Skeletal muscle satellite cell (primary cell): ENCODE measurements around the gene GZF1.
"Not testable (repeated sequence)": the region's sequence is repeated elsewhere in the genome, so short reads cannot be mapped to it uniquely, and the experiment has no call there.

Source experiments
- H3K27me3 ChIP-seq: 2 replicates; pipeline ENCODE4 v1.7.0; 2013; ENCODE audit warnings: low read length; ENCODE audit not compliant: control insufficient read depth, insufficient read depth
- H3K36me3 ChIP-seq: 2 replicates; pipeline ENCODE4 v1.7.0; 2013; ENCODE audit warnings: mild to moderate bottlenecking, control low read depth, low read length; ENCODE audit not compliant: insufficient read depth
- H3K4me1 ChIP-seq: 2 replicates; pipeline ENCODE4 v1.7.0; 2013; ENCODE audit warnings: low read length; ENCODE audit not compliant: control insufficient read depth, insufficient read depth
- H3K4me2 ChIP-seq: 2 replicates; pipeline ENCODE4 v1.7.0; 2013; ENCODE audit warnings: mild to moderate bottlenecking, low read length
- H3K4me3 ChIP-seq: 2 replicates; pipeline ENCODE4 v1.7.0; 2013; ENCODE audit warnings: low read length
- H3K9ac ChIP-seq: 2 replicates; pipeline ENCODE4 v1.7.0; 2013; ENCODE audit warnings: mild to moderate bottlenecking, low read depth, low read length, moderate library complexity
- H3K9me3 ChIP-seq: replicated peaks from 2 replicates; pipeline ENCODE4 v1.7.0; 2013; ENCODE audit warnings: mild to moderate bottlenecking, control low read depth, low read length

Gene GZF1

DNA sequence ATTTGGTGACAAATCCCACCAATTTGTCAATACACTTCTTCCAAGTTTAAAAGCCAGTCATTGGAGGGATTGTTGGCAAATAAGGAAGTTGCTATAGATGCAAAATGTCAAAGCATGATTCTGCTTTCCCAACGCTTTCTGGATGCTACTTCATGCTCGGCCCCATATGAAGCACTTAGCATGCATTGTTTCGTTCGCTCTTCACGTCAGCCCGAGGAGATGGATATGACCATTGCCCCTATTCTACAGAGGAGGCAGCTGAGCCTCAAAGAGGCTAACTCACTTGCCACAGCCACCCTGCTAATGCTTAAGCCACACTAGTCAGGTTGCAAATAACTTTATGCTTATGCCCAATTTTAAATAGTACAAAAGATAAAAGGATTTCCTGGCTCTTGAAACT lies 14.2 kb upstream of the GZF1 start:
- Histone ChIP-seq H3K4me3 (no peak overlapping the region), H3K4me2 (no peak overlapping the region), H3K9me3 (no peaks in the 10 kb centered on the region), H3K9ac (no peak overlapping the region), H3K36me3 (no peaks in the 10 kb centered on the region), H3K4me1 (peaks cover 16% of the 10 kb centered on the region), H3K27me3 (no peaks in the 10 kb centered on the region)

DNA sequence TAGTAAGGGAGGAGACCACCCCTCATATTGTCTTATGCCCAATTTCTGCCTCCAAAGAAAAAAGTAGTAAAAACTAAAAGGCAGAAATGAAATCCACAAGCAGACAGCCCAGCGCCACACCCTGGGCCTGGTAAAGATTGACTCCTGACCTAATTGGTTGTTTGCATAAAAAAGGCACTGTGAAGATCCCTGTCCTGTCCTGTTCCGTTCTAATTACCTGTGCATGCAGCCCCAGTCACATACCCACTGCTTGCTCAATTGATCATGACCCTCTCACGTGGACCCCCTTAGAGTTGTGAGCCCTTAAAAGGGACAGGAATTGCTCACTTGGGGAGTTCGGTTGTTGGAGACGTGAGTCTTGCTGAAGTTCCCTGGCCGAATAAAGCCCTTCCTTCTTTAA lies 13.5 kb upstream of the GZF1 start:
- H3K9ac ChIP-seq, H3K4me3 ChIP-seq, H3K27me3 ChIP-seq, H3K4me2 ChIP-seq, H3K9me3 ChIP-seq, H3K36me3 ChIP-seq: not testable (repeated sequence)
- H3K4me1 ChIP-seq, result peaks cover 17% of the 10 kb centered on the region

DNA sequence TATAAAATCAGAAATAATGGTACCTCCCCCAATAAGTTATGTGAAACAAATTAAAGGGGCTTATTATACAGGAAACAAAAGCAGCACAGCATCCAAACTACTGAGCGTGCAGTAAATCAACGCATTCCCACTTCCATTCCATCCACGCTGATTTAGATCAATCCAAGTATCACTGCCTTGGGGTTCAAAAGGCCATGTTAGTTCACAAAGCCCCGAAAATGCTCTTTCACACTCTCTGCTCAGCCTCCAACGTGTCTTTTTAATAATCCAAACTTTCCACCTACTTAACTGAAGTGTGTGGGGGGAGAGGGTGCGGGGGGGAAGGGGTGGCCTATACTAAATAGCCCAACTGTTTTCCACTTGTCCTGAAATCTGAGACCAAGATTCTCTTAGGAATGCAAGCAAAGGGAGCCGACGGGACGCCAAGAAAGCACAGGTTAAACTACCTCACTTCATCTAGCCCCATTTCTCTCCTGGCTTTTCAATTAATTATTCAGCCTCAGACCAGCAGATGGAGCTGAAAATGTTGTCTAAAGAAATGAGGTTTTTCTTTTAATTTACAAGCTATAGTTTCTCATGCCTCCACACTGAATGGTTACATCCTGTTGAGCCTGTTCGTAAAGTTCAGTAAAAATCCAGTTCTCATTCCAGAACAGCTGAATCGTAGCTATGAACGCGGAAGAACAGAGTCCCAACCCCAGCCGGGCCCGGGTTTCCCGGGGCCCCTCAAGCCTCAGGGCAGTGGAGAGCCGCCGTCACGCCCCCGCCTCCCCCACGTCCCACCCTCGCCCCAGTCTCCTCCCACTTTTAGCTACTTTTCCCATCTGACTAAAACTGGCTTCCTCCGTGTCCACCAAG lies 12.4 kb upstream of the GZF1 start:
- Histone ChIP-seq H3K36me3 (peaks cover 5% of the 10 kb centered on the region), H3K27me3 (no peaks in the 10 kb centered on the region)

DNA sequence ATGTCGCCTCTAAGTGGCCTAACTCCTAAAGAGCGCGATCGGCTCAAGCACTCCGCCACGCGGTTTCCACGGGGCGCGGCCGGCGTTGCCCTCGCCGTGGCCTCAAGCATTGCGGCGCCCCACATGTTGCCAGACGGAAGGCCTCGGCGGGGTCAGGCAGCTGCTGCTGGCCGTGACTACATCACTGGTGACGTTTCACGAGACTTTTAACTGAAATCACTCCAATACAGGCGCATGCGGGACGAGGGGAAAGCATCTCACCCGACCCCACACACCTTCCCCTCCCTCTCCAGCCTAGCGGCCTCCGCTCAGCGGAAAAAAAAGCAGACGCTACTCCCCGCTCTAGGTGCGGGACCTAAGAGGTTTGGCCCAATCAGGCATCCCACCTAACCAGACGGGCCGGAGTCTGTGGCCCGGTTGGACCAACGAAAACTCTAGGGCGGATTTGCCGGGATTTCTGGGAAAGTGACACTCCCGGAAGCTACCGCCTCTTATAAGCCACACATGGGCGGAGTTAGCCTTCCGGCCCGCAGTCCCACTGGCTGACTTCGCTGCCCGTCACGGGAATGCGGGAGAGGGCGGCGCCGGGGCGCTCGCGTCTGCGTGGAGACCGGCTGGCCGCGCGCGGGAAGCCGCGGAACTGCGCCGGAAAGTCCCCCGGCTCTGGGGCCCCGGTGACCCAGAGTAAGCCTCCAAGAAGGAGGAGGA lies 11.6 kb upstream of the GZF1 start, which contains the start of gene NXT1:
Gene NXT1 (plus strand): TSS at position 596 of the 708 bp plus-strand sequence. CDS start 3,251 bp downstream, outside the sequence.
- Histone ChIP-seq H3K4me2 (peak within 1 kb of the TSS; percentile 91), H3K4me3 (peak within 1 kb of the TSS; percentile 85), H3K9ac (peak within 1 kb of the TSS; percentile 92), H3K4me1 (peaks cover 17% of the 10 kb centered on the region), H3K36me3 (peaks cover 11% of the 10 kb centered on the region), H3K27me3 (no peaks in the 10 kb centered on the region), H3K9me3 (no peaks in the 10 kb centered on the region)

More for the DNA sequence above, 12.4 kb upstream of the GZF1 start:
- Histone ChIP-seq H3K4me2 (peak overlapping the region; percentile 91), H3K9me3 (no peaks in the 10 kb centered on the region), H3K9ac (peak overlapping the region; percentile 92), H3K4me3 (peak overlapping the region; percentile 85), H3K4me1 (peaks cover 17% of the 10 kb centered on the region)

DNA sequence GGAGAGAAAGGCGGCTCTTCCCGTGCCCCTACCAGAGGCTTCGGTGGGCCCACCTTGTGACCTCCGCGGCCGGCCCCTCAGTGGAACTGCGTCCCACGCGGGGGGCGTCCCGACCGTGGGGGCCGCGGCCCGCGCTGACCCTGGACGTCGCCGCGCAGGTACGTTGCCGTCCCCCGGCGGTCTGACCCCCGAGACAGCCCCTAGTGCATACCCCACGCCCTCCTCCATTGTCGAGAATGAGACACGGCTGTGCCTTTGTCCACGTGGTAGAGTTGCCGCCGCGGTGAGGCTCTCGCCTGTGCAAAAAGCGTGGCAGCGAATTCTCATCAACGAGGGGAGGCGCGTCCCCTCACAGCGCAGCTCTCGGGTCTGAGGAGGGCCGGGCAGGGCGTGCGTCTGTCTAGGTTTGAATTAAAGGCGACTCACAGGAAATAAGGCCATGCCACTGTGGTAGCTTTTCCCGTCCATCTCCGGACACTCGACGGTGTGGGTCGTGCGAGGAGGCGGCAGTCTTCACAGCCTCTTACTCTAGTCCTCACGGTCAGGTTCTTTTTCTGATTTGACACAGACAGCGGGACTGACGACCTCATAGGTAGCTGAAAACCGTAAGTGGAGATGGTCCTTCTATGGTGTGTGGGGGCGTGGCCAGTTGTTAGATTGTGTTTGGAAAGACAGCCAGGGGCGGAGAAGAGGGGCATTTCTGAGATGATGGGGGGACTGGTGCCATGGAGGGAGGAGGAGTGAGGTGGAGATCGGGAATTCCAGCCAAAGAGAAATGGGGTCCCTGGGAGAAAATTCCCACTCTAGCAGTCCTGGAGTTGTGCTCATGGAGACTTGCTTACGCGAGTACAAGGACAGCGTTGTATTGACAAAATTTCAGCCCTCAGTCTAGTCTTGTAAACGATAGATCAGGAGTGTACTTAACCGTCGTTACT lies 10.8 kb upstream of the GZF1 start:
- Histone ChIP-seq H3K9me3 (no peaks in the 10 kb centered on the region), H3K4me2 (peak overlapping the region; percentile 86), H3K36me3 (peaks cover 19% of the 10 kb centered on the region), H3K9ac (peak overlapping the region; percentile 92), H3K4me1 (peaks cover 17% of the 10 kb centered on the region), H3K4me3 (peak overlapping the region; percentile 85), H3K27me3 (no peaks in the 10 kb centered on the region)

DNA sequence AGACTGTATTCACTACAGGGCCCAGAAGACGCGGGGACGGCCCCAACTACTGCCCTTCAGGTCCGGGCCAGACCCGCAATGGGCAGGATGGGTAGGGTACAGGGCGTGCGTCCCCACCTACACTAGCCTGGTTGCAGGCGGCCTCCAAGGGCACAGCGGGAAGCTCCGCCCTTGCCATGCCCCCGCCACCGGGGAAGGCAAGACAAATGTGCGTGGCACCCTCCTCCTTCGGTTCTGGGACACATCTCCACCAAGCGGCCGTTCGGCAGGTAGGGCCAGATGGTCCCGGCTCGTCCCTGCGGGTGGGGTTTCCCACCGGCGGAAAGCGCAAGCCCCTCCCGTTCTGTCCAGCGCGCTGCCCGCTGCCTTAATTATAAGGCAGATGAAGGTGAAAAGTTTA lies 5.8 kb upstream of the GZF1 start:
- H3K27me3 ChIP-seq, result no peaks in the 10 kb centered on the region
- peaks cover 20% of the 10 kb centered on the region for H3K36me3 ChIP-seq
- no peak overlapping the region for H3K4me3 ChIP-seq
- peaks cover 29% of the 10 kb centered on the region for H3K4me1 ChIP-seq
- H3K9me3 ChIP-seq, result no peaks in the 10 kb centered on the region
- no peak overlapping the region for H3K9ac ChIP-seq
- no peak overlapping the region for H3K4me2 ChIP-seq

DNA sequence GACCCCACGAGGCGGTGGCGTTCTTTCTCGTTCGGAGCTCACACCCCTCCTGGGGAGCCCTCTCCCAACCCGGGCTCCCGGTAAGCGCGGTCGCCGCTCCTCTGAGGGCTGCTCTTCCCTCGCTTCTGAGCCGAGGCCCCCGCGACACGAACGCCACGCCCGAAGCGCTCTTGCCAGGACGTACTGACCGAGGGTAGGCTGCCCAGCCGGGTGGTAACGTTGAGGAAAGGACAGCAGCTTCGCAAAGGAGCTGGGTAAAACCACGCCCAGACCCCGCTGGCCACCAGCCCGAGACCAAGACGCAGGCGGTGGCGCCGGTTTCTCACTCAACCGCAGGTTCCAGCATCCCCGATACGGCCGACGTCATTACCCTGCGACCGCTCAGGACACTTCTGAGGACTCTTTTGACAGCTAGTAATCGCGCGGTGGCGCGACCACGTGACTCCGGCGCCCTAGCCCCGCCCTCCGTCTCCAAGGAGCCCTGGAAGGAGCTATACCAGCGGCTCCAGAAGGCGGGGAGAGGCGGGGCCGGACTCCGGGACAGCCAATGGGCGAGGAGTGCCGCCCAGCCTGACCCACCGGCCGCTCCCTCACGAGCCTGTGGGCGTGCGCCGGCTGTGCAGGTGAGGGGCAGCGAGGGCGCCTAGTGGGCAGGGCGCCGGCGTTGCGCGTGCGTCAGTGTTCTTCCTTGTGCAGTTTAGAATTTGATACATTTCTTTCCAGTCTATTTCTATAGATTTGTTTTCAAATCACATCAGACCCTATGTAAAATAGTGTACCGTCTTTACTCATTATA lies 4.0 kb upstream of the GZF1 start:
- Histone ChIP-seq H3K36me3 (peaks cover 20% of the 10 kb centered on the region), H3K9ac (peak overlapping the region; percentile 91), H3K4me1 (peaks cover 22% of the 10 kb centered on the region), H3K9me3 (no peaks in the 10 kb centered on the region), H3K4me2 (peak overlapping the region; percentile 93), H3K4me3 (peak overlapping the region; percentile 88), H3K27me3 (no peaks in the 10 kb centered on the region)

DNA sequence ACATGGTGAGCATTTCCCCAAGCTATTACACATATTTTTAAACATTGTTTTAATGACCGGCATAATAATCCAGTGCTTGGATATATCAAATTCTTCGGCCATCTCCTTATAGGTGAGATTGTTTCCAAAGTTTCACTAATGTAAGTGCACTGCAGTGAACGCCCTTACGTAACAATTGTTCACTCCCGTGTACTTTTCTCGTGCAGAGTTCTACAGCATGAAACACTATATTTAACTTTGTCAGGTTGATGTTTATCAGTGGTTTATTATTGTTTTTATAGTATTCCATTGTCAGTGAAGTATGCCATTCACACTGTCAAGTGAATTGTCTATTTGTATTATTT lies 3.4 kb upstream of the GZF1 start:
- H3K4me1 ChIP-seq, result peaks cover 28% of the 10 kb centered on the region
- H3K36me3 ChIP-seq, result peaks cover 20% of the 10 kb centered on the region
- no peaks in the 10 kb centered on the region for H3K27me3 ChIP-seq
- H3K9me3 ChIP-seq, result no peaks in the 10 kb centered on the region
- peak overlapping the region; percentile 88 for H3K4me3 ChIP-seq
- peak overlapping the region; percentile 42 for H3K9ac ChIP-seq
- H3K4me2 ChIP-seq, result peak overlapping the region; percentile 93

DNA sequence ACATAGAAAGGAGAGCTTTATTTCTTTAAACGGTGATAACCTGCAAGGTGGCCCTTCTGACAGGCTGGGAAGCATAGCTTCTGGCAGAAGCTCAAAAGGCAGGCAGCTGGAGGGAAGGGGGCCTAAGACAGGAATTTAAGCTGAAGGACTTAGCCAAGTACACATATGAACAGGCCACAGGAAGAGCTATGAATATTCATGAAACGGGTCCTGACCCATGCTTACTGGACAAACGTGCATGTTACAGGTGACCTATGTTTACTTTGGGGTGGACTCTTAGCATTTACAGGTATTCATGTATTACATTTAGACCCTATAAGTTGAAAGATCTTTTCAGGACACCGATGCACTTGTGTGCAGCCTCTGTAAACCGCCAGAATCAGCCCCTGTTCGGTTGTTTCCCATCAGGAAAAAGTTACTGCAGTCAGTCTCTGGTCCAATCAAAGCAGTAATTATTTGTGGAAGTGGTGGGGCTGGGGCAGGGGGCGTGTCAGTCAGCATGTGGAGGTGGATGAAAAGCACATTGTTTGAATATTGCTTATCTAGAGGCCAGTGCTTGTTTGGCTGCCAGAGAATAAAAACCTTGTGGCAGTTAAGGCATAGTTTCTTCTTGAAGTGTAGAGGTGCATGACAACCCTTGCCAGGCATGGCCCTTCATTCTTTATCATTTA lies 2.9 kb upstream of the GZF1 start:
- no peak overlapping the region for H3K4me3 ChIP-seq
- no peak overlapping the region for H3K4me2 ChIP-seq
- H3K9ac ChIP-seq, result no peak overlapping the region
- H3K27me3 ChIP-seq, result no peaks in the 10 kb centered on the region
- H3K36me3 ChIP-seq, result peaks cover 20% of the 10 kb centered on the region
- H3K9me3 ChIP-seq, result no peaks in the 10 kb centered on the region
- H3K4me1 ChIP-seq, result peaks cover 33% of the 10 kb centered on the region

DNA sequence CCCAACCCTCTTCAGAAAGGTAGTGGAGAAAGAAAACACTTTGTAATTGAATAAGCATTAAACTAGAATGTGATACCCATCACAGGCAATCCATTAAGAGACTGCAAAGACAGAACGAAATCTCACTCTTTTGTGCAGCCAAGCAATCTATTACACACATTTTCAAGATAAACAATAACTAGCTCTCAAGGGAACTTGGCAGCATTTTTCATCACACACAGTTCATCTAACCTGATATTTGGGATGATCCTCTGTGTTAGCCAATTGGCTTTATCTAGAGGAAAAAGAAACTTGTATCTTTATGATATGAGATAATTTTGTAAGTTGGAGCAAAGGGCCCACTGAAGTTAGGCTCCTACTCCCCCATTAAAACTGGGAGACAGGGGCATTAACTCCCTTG lies 1.5 kb upstream of the GZF1 start:
- H3K4me3 ChIP-seq, result no peak overlapping the region
- H3K9ac ChIP-seq, result peak overlapping the region; percentile 94
- H3K9me3 ChIP-seq, result no peaks in the 10 kb centered on the region
- H3K36me3 ChIP-seq, result peaks cover 21% of the 10 kb centered on the region
- no peaks in the 10 kb centered on the region for H3K27me3 ChIP-seq
- H3K4me2 ChIP-seq, result peak overlapping the region; percentile 76
- peaks cover 35% of the 10 kb centered on the region for H3K4me1 ChIP-seq
